ENCODE data around the gene IFNG. TPM values are rescaled to one million over a fixed set of nuclear protein-coding genes. Genes with fewer than 3 reads are reported as not detected.

IFNG gene
- total RNA-seq, 4 donors from 2014 or later = not detected

GRCh38 chr12:68122236-68122920, 37.2 kb downstream of the IFNG start:
- intact Hi-C loops (cut with DNase I) = no loop called here
- no peak for DNase-seq (ENCODE audit: extremely low spot score)
- Histone ChIP-seq H3K4me1 (no peaks in the 10 kb centered on the region), H3K27ac (replicated peaks in 1 of 4) (no peak overlapping the region), H3K27me3 (no peaks in the 10 kb centered on the region), H3K36me3 (no peaks in the 10 kb centered on the region), H3K9me3 (peaks cover 0 to 2% (median under 1%) of the 10 kb centered on the region in 4 donors), H3K4me3 (no peak overlapping the region)
- 67% methylated on average over 3 of the region's 3 CpGs for WGBS
- TF ChIP-seq EP300 (IDR thresholded peaks at IDR 0.05) = no peak
- no peak for TF ChIP-seq CTCF (IDR thresholded peaks at IDR 0.05)
- TF ChIP-seq POLR2A (IDR thresholded peaks at IDR 0.05; ENCODE audit: low read depth) = no peak
- no peak for TF ChIP-seq POLR2AphosphoS5 (IDR thresholded peaks at IDR 0.05)

GRCh38 chr12:68121143-68121542, 38.4 kb downstream of the IFNG start:
- TF ChIP-seq POLR2AphosphoS5 (IDR thresholded peaks at IDR 0.05) (no peak), CTCF (IDR thresholded peaks at IDR 0.05) (no peak), EP300 (IDR thresholded peaks at IDR 0.05) (no peak), POLR2A (IDR thresholded peaks at IDR 0.05; ENCODE audit: low read depth) (no peak)

GRCh38 chr12:68119724-68120211, 39.8 kb downstream of the IFNG start:
- Histone ChIP-seq H3K27ac (replicated peaks in 1 of 4) (no peak overlapping the region), H3K36me3 (no peaks in the 10 kb centered on the region), H3K4me3 (no peak overlapping the region), H3K27me3 (no peaks in the 10 kb centered on the region), H3K4me1 (no peaks in the 10 kb centered on the region), H3K9me3 (no peaks in the 10 kb centered on the region)
- DNase-seq (ENCODE audit: extremely low spot score) = no peak
- WGBS = 76% methylated on average over 4 of the region's 4 CpGs
- TF ChIP-seq EP300 (IDR thresholded peaks at IDR 0.05) (no peak), POLR2A (IDR thresholded peaks at IDR 0.05; ENCODE audit: low read depth) (no peak), CTCF (IDR thresholded peaks at IDR 0.05) (no peak), POLR2AphosphoS5 (IDR thresholded peaks at IDR 0.05) (no peak)
- intact Hi-C loops (cut with DNase I) = no loop called here

More at GRCh38 chr12:68121143-68121542, 38.4 kb downstream of the IFNG start:
- no peaks in the 10 kb centered on the region for H3K27me3 ChIP-seq
- no peaks in the 10 kb centered on the region for H3K4me1 ChIP-seq
- whole genome bisulfite sequencing = 86% methylated on average over 1 of the region's 1 CpG
- H3K9me3 ChIP-seq = no peaks in the 10 kb centered on the region
- no peak overlapping the region for H3K27ac ChIP-seq (replicated peaks in 1 of 4)
- intact Hi-C loops (cut with DNase I) = no loop called here
- no peak for DNase-seq (ENCODE audit: extremely low spot score)
- no peaks in the 10 kb centered on the region for H3K36me3 ChIP-seq
- no peak overlapping the region for H3K4me3 ChIP-seq

GRCh38 chr12:68119250-68119649, 40.3 kb downstream of the IFNG start:
- WGBS = 86% methylated on average over 1 of the region's 1 CpG
- no peak for DNase-seq (ENCODE audit: extremely low spot score)
- Histone ChIP-seq H3K4me3 (no peak overlapping the region), H3K27me3 (no peaks in the 10 kb centered on the region), H3K9me3 (no peaks in the 10 kb centered on the region), H3K27ac (replicated peaks in 1 of 4) (no peak overlapping the region), H3K4me1 (no peaks in the 10 kb centered on the region), H3K36me3 (no peaks in the 10 kb centered on the region)
- TF ChIP-seq EP300 (IDR thresholded peaks at IDR 0.05) = no peak
- TF ChIP-seq CTCF (IDR thresholded peaks at IDR 0.05) = no peak
- no peak for TF ChIP-seq POLR2AphosphoS5 (IDR thresholded peaks at IDR 0.05)
- TF ChIP-seq POLR2A (IDR thresholded peaks at IDR 0.05; ENCODE audit: low read depth) = no peak
- intact Hi-C loops (cut with DNase I) = no loop called here

All from esophagus muscularis mucosa (tissue), 4 donors.